HTR-8/SVneo (cell line): ENCODE data around the gene GABBR2.

Source experiments
- DNase-seq: peaks from one replicate; pipeline ENCODE4 v3.0.0; 2011; ENCODE audit warnings: low spot score, mixed read lengths; ENCODE audit not compliant: insufficient read length
- FAIRE-seq: peaks from 2 replicates; lab custom pipeline; 2011; peaks lifted over from hg19 to GRCh38; lab: Jason Lieb, UNC

GABBR2 gene

DNA sequence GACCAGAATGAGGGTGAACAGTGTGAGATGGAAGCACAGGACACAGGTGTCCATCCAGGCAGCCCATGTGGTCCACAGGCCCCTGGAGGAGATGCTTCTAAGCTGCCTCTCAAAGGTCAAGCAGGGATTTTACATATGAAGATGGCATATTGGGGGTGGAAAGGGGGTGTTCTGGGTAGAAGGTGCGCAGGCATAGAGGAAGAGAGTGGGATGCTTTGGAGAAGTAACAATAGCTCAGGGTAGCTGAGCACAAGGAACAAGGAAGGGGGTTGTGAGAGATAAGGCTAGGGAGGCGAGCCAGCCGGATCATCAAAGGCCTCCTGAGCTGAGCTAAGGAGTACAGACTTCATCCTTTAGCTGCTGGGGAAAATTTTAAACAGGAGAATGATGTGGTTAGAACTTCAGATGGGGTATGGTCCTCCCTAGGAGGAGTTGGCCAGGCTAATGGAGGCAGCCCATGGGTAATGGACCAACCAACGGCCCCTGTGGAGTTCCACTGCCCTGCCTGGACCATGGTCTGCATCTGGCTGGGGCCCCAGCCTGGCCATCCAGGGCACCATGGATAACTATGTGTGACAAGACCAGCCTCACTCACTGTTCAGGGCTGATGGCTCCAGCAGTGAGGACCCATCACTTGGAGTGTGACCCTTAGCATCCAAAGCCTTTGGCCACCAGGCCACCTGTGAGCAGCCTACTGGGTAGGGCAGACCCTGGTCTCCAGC lies 366.5 kb downstream of the GABBR2 start:
- FAIRE-seq = no peak
- DNase-seq = no peak

DNA sequence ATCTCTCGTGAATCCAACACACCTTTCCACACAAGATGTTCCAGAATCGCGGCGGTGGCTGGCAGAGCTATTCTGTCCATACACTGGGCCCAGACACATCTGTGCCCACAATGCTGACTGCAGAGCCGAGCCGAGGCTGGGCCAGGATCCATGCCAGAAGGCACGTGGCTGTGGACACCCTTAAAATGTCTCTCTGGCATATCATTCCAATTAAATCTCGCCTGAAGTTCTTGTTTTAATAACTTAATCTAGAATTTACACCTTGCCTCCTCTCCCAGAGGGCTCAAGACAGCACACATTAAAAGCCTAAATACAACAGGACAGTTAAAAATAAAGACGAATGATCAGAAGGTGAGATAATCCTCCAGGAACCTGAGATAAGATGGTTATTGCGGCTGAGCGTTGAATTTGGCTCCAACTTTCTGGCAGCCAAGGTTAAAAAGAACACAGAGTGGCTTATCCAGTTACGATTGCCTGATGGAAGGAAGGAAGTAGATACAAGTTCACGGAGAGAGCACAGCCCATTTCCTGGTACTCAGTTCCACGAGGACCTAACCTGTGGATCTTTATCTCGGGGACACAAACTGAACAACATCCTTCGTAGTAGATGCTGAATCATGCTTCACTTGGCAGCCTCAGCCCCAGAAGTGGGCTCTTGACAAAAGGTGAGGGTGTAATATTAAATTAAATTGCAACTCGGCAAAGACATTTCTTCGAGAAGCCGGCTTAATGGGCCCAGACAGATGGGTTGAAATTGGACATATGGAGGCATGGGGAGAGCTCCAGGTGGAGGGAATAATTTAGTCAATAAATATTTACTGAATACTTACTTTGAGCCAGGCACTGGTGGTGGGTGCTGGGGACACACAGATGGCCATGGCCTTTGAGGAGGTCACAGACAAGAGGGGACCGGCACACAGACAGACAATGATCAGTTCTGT lies 367.3 kb downstream of the GABBR2 start:
- no peak for DNase-seq
- no peak for FAIRE-seq

DNA sequence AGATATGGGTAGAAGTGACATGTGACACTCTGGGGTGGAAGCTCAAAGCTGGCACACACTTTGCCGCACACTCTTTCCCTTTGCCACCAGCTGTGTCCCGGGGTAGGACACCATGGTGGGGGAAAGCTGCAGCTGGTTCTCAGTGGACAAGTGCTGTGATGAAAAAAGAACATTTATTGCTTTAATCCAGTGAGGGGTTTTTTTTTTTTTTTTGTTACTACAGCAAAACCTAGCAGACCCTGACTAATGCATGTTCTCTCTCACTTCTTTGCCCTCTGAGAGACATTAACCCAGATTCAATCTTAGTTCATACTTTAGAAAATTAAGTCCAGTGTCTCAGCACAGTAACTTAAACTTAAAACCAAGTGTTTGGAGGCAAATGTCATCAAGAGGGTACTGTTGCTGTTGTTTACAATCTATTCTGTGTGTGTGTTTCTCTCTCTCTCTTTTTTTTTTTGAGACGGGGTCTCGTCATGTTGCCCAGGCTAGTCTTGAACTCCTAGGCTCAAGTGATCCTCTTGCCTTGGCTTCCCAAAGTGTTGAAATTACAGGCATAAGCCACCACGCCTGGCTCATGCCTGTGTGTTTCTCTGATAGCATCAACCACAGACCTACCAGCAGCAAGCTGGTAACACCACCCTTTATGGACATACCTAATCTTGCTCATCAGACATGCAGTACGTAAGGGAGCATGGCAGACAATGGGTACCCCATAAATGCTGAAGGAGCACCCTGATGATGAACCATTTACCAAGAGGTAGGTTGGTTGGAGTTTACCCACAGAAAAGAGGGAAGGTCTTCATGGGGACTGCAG lies 368.5 kb downstream of the GABBR2 start:
- DNase-seq = no peak

DNA sequence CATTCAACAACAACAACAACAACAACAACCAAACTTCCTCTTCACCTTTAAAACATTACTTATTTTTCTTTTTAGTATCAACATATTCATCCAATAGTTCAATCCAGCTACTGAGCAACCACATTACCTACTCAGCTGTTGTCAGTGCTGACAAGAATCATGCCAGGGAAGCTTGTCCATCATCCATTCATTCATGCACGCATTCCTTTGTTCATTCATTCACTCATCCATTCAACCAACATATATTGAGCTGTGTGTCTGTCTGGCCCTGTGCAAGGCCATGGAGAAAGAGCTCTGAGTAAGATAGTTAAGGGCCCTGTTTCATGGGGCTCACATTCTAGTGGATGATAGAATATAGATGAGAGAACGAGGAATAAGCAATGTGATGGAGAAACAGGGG lies 373.1 kb downstream of the GABBR2 start:
- FAIRE-seq (no peak), DNase-seq (no peak)

More for the DNA sequence above, 368.5 kb downstream of the GABBR2 start:
- FAIRE-seq = no peak

DNA sequence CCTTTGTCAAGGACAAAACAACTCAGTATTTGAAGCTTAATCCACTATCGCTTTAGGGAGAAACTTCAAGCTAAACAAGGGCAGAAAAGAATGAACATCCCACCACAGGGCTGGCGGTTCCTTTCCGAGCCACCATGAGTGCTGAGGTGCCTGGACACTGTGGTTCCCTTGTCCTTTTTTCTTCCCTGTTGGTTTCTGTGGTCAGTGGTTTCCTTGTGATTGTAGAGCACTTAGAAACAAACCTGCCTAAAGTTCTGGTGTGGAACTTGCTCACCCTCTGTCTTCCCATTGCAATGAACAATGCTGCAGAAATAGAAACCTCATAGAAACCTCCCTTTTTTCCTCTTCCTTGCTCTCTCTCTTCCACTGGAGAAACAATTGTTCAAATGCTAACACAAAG lies 373.9 kb downstream of the GABBR2 start:
- DNase-seq (no peak), FAIRE-seq (no peak)

DNA sequence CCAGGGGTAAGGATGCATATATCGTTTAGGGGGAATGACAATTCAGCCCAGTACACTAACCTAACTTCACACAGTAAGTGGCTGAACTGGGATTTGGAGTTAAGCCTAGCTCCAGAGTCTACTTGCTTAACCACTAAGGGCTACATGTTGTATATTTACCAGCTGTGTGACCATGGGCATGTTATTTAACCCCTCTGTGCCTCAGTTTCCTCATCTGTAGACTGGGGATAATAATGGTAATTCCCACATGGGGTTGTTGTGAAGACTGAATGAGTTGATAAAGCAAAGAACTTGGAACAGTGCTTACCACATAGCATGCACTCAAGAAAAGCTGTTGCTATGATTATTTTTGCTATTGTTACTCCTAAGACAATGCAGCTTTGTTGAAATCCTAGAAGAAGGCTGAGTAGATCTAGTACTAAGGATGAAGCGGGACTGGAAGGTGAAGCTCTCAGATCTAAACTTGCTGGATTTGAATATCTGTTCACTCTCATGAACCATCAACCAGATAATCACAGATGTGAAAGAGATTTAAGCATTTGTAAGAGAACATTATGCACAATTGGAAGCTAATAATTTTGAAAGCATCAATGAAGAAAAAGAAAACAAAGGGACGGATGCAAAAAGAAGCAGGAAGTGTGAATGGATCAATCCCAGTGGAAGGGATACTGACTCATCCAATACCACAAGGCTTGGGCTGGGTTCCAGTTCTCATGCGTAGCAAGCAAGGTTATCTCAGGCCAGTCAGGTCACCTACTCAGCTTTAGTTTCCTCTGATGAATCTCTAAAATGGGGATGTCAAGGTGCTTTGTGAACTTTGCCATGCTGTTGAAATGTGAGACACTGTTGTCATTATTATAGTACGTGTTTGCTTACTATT lies 374.8 kb downstream of the GABBR2 start:
- DNase-seq = no peak
- no peak for FAIRE-seq

DNA sequence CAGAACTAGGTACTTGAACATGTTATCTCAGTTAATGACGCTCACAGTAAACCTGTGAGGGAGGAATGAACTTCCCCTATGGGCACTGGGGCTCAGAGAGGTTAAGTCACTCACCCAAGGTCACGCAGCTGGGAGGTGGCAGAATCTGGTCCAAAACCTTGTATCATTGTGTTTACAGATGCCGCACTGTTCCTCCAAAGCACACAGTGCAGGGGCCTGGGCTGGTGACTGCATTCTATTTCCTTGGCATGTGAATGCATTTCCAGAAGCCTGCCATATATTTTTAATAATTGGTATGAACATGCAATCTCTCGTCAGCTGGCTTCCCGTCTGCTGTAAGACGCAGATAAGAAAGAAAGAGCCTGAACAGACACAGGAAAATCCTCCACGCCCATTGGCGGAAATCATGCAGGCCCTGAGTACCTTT lies 376.3 kb downstream of the GABBR2 start:
- FAIRE-seq = no peak
- DNase-seq = no peak

DNA sequence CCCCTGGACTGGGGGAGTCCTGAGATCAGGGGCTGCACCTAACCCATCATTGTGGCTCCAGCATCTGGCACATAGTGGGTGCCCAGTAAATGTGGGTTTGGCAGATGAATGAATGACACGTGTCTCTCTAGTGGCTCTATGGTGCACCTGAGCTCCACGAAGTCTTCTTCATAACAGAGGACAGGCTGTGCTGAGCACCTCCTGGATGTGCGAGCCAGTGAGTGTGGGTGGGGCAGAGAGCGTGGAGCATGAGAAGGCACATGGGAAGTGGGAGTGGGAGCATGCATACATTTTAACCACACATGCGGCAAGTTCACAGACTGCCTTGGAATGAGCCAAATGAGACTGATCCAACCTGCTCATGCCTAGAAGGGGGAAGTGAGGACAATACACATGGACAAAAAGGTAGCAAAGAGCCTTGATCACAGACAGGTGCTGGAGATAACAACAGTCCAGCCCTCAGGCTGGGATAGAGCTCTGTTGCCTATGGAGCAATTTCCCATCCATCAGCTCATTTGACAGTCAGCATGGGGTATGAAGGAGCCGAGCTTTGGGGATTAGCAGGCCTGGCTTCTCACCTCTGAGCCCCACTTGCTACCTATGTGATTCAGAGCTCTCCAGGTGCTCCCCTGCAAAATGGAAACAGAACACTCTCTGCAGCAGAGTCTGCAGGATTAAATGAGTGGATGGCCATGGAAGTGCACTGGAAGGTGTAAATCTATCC lies 377.0 kb downstream of the GABBR2 start:
- FAIRE-seq = no peak
- DNase-seq = no peak

DNA sequence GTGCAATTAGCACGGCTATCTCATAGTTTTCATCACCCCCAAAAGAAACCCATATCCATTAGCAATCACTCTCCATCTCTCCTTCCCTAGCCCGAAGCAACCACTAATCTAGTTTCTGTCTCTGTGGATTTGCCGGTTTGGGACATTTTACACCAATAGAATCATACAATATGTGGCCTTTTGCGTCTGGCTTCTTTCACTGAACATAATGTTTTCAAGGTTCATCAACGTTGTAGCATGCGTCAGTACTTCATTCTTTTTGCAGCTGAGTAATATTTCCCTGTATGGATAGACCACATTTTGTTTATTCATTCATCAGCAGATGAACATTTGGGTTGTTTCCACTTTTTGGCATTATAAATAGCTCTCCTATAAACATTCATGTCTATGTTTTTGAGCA lies 377.9 kb downstream of the GABBR2 start:
- FAIRE-seq = no peak
- DNase-seq = no peak

DNA sequence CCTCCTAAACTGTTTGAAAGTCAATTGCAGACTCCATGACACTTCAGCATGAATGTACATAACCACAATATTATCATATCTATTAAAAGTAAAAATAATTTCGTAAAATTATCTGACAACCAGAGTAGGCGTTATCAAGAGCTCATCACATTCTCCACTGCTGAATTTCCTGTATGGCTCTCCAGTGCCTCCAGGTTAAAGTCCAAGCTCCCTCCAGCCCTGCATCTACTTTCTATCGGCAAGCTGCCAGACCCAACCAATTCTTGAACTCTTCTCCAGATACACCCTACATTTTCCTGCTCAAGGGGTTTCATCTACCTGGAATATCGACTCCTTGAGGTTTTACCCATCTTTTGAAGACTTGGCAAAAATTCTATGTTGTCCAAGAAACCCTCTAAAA lies 378.8 kb downstream of the GABBR2 start:
- FAIRE-seq = no peak
- DNase-seq = no peak

DNA sequence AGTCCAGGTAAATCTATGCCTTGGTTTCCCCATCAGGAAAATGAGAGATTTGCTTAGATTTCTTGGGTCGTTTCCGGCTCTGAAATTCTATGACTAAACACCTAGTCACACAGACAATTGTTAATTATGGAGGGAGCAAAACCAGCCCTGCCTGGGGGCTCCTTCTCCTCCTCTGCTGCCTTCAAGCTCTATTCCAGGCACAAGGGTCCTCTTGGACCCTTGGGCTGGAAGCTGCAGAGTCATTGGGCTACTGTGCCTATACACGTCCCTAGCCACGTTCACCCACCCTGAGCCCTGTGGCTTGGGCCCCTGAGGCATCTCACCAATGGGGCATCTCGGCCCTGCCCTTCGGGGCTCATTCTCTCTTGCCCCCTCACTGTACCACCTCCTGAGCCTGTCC lies 379.5 kb downstream of the GABBR2 start:
- DNase-seq = no peak

DNA sequence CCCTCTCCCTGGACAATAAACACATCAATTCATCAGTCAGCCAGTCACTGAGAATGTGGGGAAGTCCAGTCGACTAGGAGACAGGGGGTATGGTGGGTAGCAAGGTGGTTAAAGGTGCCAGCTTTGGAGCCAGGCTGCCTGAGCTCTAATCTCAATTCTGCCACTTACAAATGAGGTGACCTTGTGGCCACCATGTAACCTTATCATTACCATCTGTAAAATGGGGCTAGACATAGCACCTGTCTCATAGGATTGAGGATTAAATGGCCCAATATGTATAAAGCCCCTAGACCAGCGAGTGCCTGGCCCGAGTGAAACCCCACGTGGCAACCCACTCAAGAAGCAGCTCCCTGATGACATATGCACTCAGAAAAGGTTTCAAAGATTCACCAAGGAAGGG lies 380.0 kb downstream of the GABBR2 start:
- FAIRE-seq = no peak
- DNase-seq = no peak

More for the DNA sequence above, 379.5 kb downstream of the GABBR2 start:
- FAIRE-seq = no peak

DNA sequence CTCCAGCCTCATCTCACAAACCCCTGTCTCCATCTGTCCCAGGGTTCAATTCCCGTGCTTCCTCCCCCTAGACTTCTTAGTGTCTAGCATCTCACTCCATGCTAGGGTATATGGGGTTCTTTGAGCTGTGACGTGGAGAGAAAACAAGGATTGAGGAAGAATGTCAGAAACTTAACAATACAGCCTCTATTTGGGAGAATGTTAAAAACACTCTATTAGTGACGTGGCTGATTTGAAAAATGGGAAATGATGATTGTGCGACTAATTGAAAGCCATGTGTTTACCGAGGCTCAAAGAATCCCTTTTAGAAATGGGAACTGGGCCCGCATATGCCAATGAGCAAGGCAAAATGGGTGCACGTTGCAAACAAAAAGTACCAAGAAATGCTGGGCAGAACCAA lies 380.6 kb downstream of the GABBR2 start:
- no peak for FAIRE-seq
- no peak for DNase-seq

DNA sequence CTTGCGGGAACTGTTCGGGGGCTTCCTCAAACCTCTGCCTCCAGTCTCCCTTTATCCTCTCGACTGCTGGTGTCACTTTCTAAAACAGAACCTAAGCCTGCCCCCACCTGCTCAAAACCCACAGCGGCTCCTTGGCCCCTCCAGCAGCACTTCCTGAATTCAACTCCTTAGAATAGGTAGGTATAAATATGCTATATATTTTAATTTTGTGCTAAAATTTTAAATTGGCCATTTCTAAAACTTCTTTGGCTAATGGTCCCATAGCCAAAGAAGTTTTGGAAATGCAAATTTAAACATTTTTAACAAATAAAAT lies 381.5 kb downstream of the GABBR2 start:
- FAIRE-seq = no peak
- DNase-seq = no peak

DNA sequence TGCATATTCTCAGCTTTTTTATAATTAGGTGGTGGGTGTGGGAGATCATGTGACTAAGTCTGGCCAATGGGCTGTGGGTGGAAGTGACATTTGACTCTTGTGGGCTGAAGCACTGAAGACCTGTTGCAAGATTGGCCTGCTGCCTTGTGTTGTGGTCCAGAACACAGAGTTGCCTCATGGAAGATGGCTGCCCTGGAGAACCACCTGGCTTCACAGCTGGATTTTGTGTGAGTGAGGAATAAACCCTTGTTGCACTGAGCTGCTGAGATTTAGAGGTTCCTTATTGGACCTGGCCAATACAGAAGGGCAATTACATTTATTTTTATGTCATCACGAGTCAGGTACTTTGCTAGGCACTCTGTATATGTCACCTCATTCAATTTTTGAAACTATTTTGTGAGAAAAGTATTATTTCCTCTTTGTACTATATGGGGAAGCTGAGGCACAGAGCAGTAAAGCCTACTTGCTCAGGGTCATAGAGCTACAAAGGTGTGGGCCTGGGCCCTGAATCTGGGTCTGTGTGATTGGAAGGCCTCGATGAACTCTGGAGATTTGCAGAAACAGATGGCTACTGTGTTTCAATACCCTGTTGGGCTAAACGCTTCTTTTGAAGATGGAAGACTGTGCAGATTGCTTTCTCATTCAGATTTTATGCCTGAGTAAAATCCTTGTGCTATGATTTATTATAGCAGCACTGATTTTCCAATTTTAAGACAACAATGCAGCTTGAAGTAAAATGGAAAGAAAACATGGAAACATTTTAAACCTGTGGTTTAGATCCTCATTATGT lies 382.1 kb downstream of the GABBR2 start:
- no peak for DNase-seq
- FAIRE-seq = no peak

DNA sequence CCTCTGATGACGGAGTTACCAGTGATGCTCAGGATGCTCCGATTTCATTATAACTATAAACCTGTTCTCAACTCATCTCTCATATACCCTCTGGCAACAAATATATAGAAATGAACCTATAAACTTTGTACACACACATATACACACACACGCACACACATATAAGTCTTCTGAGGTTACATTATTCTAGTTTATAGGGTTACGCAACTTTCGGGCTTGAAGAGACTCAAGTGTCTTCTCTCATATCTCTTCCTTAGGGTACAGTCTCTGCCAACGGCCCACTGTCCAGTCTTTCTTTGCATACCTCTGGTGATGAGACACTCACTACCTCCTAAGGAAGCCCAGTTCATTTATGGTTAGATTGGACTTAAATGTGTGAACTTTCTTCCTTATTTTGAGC lies 383.9 kb downstream of the GABBR2 start:
- DNase-seq = no peak
- no peak for FAIRE-seq

DNA sequence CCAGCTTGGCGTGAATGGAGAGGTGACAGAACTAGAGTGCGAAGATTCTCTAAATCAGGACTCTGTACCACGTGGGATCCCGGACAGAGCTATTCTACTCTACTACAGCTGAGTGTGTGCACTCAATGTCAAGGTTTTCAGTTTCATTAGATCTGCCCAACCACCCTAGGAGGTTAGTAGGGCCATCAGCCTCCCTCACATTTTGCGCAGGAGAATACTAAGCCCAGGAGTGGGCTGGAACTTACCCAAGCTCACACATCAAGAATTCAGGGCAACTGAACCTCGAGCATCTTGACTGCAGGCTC lies 385.0 kb downstream of the GABBR2 start:
- no peak for FAIRE-seq

DNA sequence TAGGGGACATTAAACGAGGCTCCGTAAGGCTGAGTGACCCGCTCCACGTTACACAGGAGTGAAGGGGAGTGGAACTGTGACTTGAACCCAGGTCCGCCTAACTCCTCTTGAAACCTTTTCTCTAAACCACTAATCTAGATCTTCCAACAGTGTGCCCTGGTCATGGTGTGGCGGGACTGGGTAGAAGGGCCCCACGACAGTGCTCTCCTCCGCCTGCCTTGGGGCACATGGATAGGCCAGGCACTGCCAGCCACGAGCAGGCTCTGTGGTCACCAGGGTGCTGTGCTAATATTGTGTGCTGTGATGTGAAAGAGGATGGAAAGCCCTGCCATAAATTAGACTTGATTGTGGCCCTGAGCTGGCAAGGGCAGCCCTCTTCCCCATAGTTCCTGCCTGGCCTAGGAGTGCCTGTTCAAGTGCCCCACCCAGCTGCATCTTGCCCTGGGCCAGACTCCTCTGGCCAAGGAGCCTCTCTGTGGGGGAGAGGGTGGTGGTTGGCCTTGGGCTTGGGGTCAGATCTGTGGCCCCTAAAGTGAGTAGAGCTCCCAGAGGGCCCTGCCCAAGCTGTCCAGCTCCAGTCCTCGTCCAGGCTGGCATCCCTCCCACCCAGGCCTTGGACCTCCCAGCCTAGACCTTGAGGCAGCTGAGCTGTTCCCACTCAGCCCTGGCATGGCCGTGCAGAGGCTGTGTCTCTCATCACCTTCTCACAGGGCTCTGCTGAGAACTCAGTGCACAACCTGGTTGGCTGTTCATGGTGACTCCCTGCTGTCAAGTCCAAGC lies 385.5 kb downstream of the GABBR2 start:
- DNase-seq = no peak
- no peak for FAIRE-seq

More for the DNA sequence above, 385.0 kb downstream of the GABBR2 start:
- DNase-seq = no peak
